Psoas muscle (tissue), 8 donors: ENCODE measurements around the gene GALNT17. TPM values are rescaled to one million over a fixed set of nuclear protein-coding genes. Genes with fewer than 3 reads are reported as not detected.

Experiments used
- ATAC-seq, 4 donors: fragments of 200-7000 bp; cut with Tn5 transposase; one replicate each; pipeline ENCODE4 v1.9.1; 2020; ENCODE audit warnings: moderate library complexity in 3 of 4, mild to moderate bottlenecking in 2 of 4
- DNase-seq, 2 donors: peaks; one replicate each; pipeline ENCODE4 v3.0.0-alpha.2; 2020
- H3K27ac ChIP-seq: fragments of 200-600 bp; one replicate; pipeline ENCODE4 v1.8.0; 2022
- H3K27me3 ChIP-seq, 3 donors: fragments of 200-600 bp in 1 of 3; one replicate each; pipeline versions ENCODE4 v1.6.1 to v1.8.0; 2013 to 2022; ENCODE audit warnings: low read length in 2 of 3, mild to moderate bottlenecking in 2 of 3, moderate library complexity in 1 of 3; ENCODE audit not compliant: insufficient read depth in 3 of 3
- H3K36me3 ChIP-seq, 2 donors: fragments of 200-600 bp in 1 of 2; one replicate each; pipeline versions ENCODE4 v1.6.1 to v1.8.0; 2013 to 2022; ENCODE audit warnings: low read depth in 1 of 2, mild to moderate bottlenecking in 1 of 2, moderate library complexity in 1 of 2; ENCODE audit not compliant: insufficient read depth in 1 of 2
- H3K4me1 ChIP-seq: fragments of 200-600 bp; one replicate; pipeline ENCODE4 v1.8.0; 2022
- H3K4me3 ChIP-seq: fragments of 200-600 bp; one replicate; pipeline ENCODE4 v1.8.0; 2022; ENCODE audit warnings: mild to moderate bottlenecking
- H3K9me3 ChIP-seq: fragments of 200-600 bp; one replicate; pipeline ENCODE4 v1.8.0; 2022
- WGBS, 3 donors: extraction: QIAGEN DNeasy Blood & Tissue Kit; methylation state at CpG; one replicate each; pipeline versions ENCODE4 v1.1.6 to v1.1.7; 2013; 5-methylcytosine and 5-hydroxymethylcytosine counted together
- intact Hi-C, 2 donors: fragments of 100-400 bp; cut with DNase I; formaldehyde crosslinking; loops; one replicate each; pipeline versions ENCODE4 v1.11.0 to v1.14.2; 2022
- polyA plus RNA-seq, 3 donors: library from polyadenylated mRNA; stranded (reverse); fragments of 200-250 nt; gene quantifications; one replicate each; pipeline ENCODE4 v1.2.3, GENCODE V29; 2013
- total RNA-seq, 4 donors: library from RNA; stranded (reverse); fragmentation: NEBNext Ultra II Directional in 2 of 4; extraction: Animal tissue kit (Norgen Biotek cat#: 25700) in 2 of 4; gene quantifications; one replicate each; pipeline versions ENCODE4 v1.2.1 to v1.2.4, GENCODE V29; 2021 to 2023
- TF ChIP-seq, protein P1 (sequence below): fragments of 200-600 bp; IDR thresholded peaks from one replicate; pipeline ENCODE4 v1.8.0; 2022; ENCODE audit warnings: antibody characterized with exemption
- donor health status: healthy with polysubstance abuse.
- donor health status: DM: no; HTN: no; CAD: no; lungs with moderate emphysema.
- donor health status: Bipolar disorder and iron deficiency.
- donor health status: healthy.
- donor health status: DM: yes; HTN: yes; CAD: no.
- donor health status: DM: no; HTN: no; CAD: no.
- donor health status: DM: no; HTN: no; CAD: no.
- donor health status: DM: yes; HTN: yes; CAD: no.

GALNT17 gene
- total and polyA plus RNA-seq, 7 donors: 0.17 to 3.5 (median 0.65) TPM

- no peak for DNase-seq
- ATAC-seq: no peak
- TF ChIP-seq, protein P1, sequence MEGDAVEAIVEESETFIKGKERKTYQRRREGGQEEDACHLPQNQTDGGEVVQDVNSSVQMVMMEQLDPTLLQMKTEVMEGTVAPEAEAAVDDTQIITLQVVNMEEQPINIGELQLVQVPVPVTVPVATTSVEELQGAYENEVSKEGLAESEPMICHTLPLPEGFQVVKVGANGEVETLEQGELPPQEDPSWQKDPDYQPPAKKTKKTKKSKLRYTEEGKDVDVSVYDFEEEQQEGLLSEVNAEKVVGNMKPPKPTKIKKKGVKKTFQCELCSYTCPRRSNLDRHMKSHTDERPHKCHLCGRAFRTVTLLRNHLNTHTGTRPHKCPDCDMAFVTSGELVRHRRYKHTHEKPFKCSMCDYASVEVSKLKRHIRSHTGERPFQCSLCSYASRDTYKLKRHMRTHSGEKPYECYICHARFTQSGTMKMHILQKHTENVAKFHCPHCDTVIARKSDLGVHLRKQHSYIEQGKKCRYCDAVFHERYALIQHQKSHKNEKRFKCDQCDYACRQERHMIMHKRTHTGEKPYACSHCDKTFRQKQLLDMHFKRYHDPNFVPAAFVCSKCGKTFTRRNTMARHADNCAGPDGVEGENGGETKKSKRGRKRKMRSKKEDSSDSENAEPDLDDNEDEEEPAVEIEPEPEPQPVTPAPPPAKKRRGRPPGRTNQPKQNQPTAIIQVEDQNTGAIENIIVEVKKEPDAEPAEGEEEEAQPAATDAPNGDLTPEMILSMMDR: no peak
- 47 to 63% (median 49%) methylated on average over 5 of the region's 5 CpGs for WGBS, 3 donors
- Histone ChIP-seq H3K27ac (no peak overlapping the region), H3K36me3 (no peaks in the 10 kb centered on the region), H3K4me1 (no peaks in the 10 kb centered on the region), H3K9me3 (no peaks in the 10 kb centered on the region), H3K4me3 (no peak overlapping the region), H3K27me3 (no peaks in the 10 kb centered on the region)
- intact Hi-C loops: no loop called here
Measured at GRCh38 chr7:71527213-71527612, 395.3 kb downstream of the GALNT17 start.

- Histone ChIP-seq H3K36me3 (no peaks in the 10 kb centered on the region), H3K9me3 (no peaks in the 10 kb centered on the region), H3K27ac (no peak overlapping the region), H3K4me1 (no peaks in the 10 kb centered on the region), H3K27me3 (peaks cover 0 to 2% (median 0%) of the 10 kb centered on the region in 3 donors), H3K4me3 (no peak overlapping the region)
- DNase-seq (no peak), ATAC-seq (no peak)
- TF ChIP-seq, protein P1: no peak
- intact Hi-C loops: no loop called here
- 95 to 99% (median 98%) methylated on average over 2 of the region's 2 CpGs for WGBS, 3 donors
Measured at GRCh38 chr7:71535616-71536015, 403.7 kb downstream of the GALNT17 start.

GRCh38 chr7:71538210-71538609 lies 406.3 kb downstream of the GALNT17 start:
- no peaks in the 10 kb centered on the region for H3K9me3 ChIP-seq
- peaks cover 0 to 2% (median 0%) of the 10 kb centered on the region in 3 donors for H3K27me3 ChIP-seq
- no peaks in the 10 kb centered on the region for H3K36me3 ChIP-seq
- no peak for ATAC-seq
- no peak for DNase-seq
- TF ChIP-seq, protein P1: no peak
- H3K4me3 ChIP-seq: no peak overlapping the region
- intact Hi-C loops: no loop called here
- H3K4me1 ChIP-seq: no peaks in the 10 kb centered on the region
- no peak overlapping the region for H3K27ac ChIP-seq
- 64 to 67% (median 67%) methylated on average over 11 of the region's 11 CpGs for WGBS, 3 donors

DNA sequence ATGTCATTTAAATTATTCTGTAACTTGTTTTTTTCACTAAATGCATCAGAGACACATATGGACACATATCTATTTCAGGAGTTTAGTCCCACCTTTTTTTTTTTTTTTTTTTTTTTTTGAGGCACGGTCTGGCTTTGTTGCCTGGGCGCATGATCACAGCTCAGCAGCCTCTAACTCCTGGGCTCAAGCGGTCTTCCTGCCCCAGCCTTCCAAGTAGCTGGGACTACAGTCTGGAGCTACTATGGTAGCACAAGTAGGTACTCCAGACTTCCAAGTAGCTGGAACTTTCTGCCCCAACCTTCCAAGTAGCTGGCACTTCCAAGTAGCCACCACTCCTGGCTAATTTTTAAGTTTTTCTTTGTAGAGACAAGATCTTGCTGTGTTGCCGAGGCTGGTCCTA lies 407.7 kb downstream of the GALNT17 start:
- TF ChIP-seq, protein P1: no peak
- no peaks in the 10 kb centered on the region for H3K36me3 ChIP-seq
- peaks cover 0 to 2% (median 0%) of the 10 kb centered on the region in 3 donors for H3K27me3 ChIP-seq
- WGBS, 3 donors: 85 to 92% (median 91%) methylated on average over 4 of the region's 4 CpGs
- no peak for DNase-seq
- no peak overlapping the region for H3K27ac ChIP-seq
- no peak overlapping the region for H3K4me3 ChIP-seq
- intact Hi-C loops: no loop called here
- H3K4me1 ChIP-seq: no peaks in the 10 kb centered on the region
- H3K9me3 ChIP-seq: no peaks in the 10 kb centered on the region
- no peak for ATAC-seq

GRCh38 chr7:71541707-71542353 lies 409.9 kb downstream of the GALNT17 start:
- Histone ChIP-seq H3K27ac (no peak overlapping the region), H3K27me3 (peaks cover 0 to 2% (median 0%) of the 10 kb centered on the region in 3 donors), H3K36me3 (no peaks in the 10 kb centered on the region), H3K4me3 (no peak overlapping the region), H3K4me1 (no peaks in the 10 kb centered on the region), H3K9me3 (no peaks in the 10 kb centered on the region)
- no peak for ATAC-seq
- TF ChIP-seq, protein P1: no peak
- 87 to 88% (median 87%) methylated on average over 11 of the region's 11 CpGs for WGBS, 3 donors
- no peak for DNase-seq
- intact Hi-C loops: no loop called here
